Breast epithelium (tissue), 4 donors: ENCODE measurements around the gene RYR3. TPM values are rescaled to one million over a fixed set of nuclear protein-coding genes. Genes with fewer than 3 reads are reported as not detected.

Experiments
- DNase-seq, 2 donors: peaks; one replicate each; pipeline ENCODE4 v3.0.0-alpha.2; 2019; ENCODE audit warnings: low spot score in 2 of 2
- H3K27ac ChIP-seq, 2 donors: fragments of 200-600 bp; sonication (generic) in 1 of 2; one replicate each; pipeline ENCODE4 v1.5.1; 2016 to 2019; ENCODE audit warnings: mild to moderate bottlenecking in 1 of 2
- H3K27me3 ChIP-seq, 2 donors: fragments of 200-600 bp; sonication (generic) in 1 of 2; one replicate each; pipeline versions ENCODE4 v1.5.1 to v1.6.0; 2017 to 2019; ENCODE audit warnings: control low read depth in 1 of 2, mild to moderate bottlenecking in 1 of 2
- H3K36me3 ChIP-seq: fragments of 200-600 bp; one replicate; pipeline ENCODE4 v1.5.1; 2019
- H3K4me1 ChIP-seq, 2 donors: fragments of 200-600 bp; sonication (generic); one replicate each; pipeline ENCODE4 v1.5.1; 2016 to 2019; ENCODE audit warnings: control low read depth in 1 of 2
- H3K4me3 ChIP-seq, 3 donors: fragments of 200-600 bp; sonication (generic); 1 replicate in 2 of 3; 2 replicates in 1 of 3; pipeline ENCODE4 v1.5.1; 2016 to 2019; ENCODE audit warnings: mild to moderate bottlenecking in 3 of 3, moderate library complexity in 2 of 3
- H3K9me3 ChIP-seq, 2 donors: fragments of 200-600 bp; sonication (generic) in 1 of 2; one replicate each; pipeline ENCODE4 v1.5.1; 2016 to 2019; ENCODE audit warnings: control low read depth in 1 of 2
- CTCF ChIP-seq, 3 donors: fragments of 450-650 bp; IDR thresholded peaks; one replicate each; pipeline ENCODE4 v1.5.1; 2016 to 2017; ENCODE audit warnings: antibody characterized with exemption in 3 of 3, mild to moderate bottlenecking in 3 of 3, moderate library complexity in 3 of 3
- POLR2A ChIP-seq: fragments of 450-650 bp; IDR thresholded peaks from one replicate; pipeline ENCODE4 v1.6.1; 2016; ENCODE audit warnings: antibody characterized with exemption, mild to moderate bottlenecking, moderate library complexity
- POLR2AphosphoS5 ChIP-seq, 3 donors: sonication (generic); formaldehyde crosslinking; IDR thresholded peaks; one replicate each; pipeline ENCODE4 v1.6.1; 2017; ENCODE audit warnings: antibody characterized with exemption in 3 of 3
- intact Hi-C: fragments of 100-400 bp; cut with DNase I; formaldehyde crosslinking; loops from one replicate; pipeline ENCODE4 v1.15.1; 2023; ENCODE audit warnings: low total_unique reads
- total RNA-seq, 3 donors: library from RNA; depleted of rRNA; stranded (reverse); fragments of >200 nt; gene quantifications; one replicate each; pipeline ENCODE4 v1.1.0, GENCODE V29; 2016

Gene RYR3
- total RNA-seq, 3 donors from 2014 or later = 1.8 to 4.2 (median 2.6) TPM

- Histone ChIP-seq H3K36me3 (no peaks in the 10 kb centered on the region), H3K4me3 (no peak overlapping the region)
- TF ChIP-seq POLR2A (no peak), POLR2AphosphoS5 (IDR thresholded peaks at IDR 0.05) (no peak), CTCF (IDR thresholded peaks at IDR 0.05) (no peak)
Observed at GRCh38 chr15:33649217-33649933, 338.6 kb downstream of the RYR3 start.

GRCh38 chr15:33654860-33655259, 344.1 kb downstream of the RYR3 start:
- TF ChIP-seq POLR2A (no peak), CTCF (IDR thresholded peaks at IDR 0.05) (no peak), POLR2AphosphoS5 (IDR thresholded peaks at IDR 0.05) (no peak)
- DNase-seq = no peak
- no peaks in the 10 kb centered on the region for H3K4me1 ChIP-seq
- H3K27me3 ChIP-seq = no peaks in the 10 kb centered on the region
- intact Hi-C loops = no loop called here
- H3K4me3 ChIP-seq = no peak overlapping the region
- H3K27ac ChIP-seq = no peak overlapping the region
- peaks cover 0 to 3% of the 10 kb centered on the region in 2 donors for H3K9me3 ChIP-seq
- H3K36me3 ChIP-seq = no peaks in the 10 kb centered on the region

More at GRCh38 chr15:33649217-33649933, 338.6 kb downstream of the RYR3 start:
- Histone ChIP-seq H3K27me3 (no peaks in the 10 kb centered on the region), H3K9me3 (no peaks in the 10 kb centered on the region), H3K4me1 (no peaks in the 10 kb centered on the region), H3K27ac (no peak overlapping the region)
- intact Hi-C loops = no loop called here
- no peak for DNase-seq

- Histone ChIP-seq H3K27ac (no peak overlapping the region), H3K4me3 (no peak overlapping the region), H3K4me1 (no peaks in the 10 kb centered on the region), H3K9me3 (peaks cover 0 to 3% of the 10 kb centered on the region in 2 donors), H3K36me3 (no peaks in the 10 kb centered on the region), H3K27me3 (no peaks in the 10 kb centered on the region)
- intact Hi-C loops = no loop called here
- TF ChIP-seq POLR2A (no peak), POLR2AphosphoS5 (IDR thresholded peaks at IDR 0.05) (no peak), CTCF (IDR thresholded peaks at IDR 0.05) (no peak)
- DNase-seq = no peak
Observed at GRCh38 chr15:33655488-33655887, 344.7 kb downstream of the RYR3 start.

- Histone ChIP-seq H3K27me3 (no peaks in the 10 kb centered on the region), H3K9me3 (peaks cover 0 to 3% of the 10 kb centered on the region in 2 donors), H3K27ac (no peak overlapping the region), H3K4me3 (no peak overlapping the region), H3K4me1 (no peaks in the 10 kb centered on the region), H3K36me3 (no peaks in the 10 kb centered on the region)
- DNase-seq = no peak
- intact Hi-C loops = no loop called here
- TF ChIP-seq POLR2A = no peak
Observed at GRCh38 chr15:33656168-33656567, 345.4 kb downstream of the RYR3 start.

- no peaks in the 10 kb centered on the region for H3K36me3 ChIP-seq
- no peaks in the 10 kb centered on the region for H3K27me3 ChIP-seq
- H3K9me3 ChIP-seq = peaks cover 0 to 3% of the 10 kb centered on the region in 2 donors
- no peak overlapping the region for H3K4me3 ChIP-seq
- no peak for DNase-seq
- intact Hi-C loops = no loop called here
- TF ChIP-seq CTCF (IDR thresholded peaks at IDR 0.05) (no peak), POLR2A (no peak), POLR2AphosphoS5 (IDR thresholded peaks at IDR 0.05) (no peak)
- no peaks in the 10 kb centered on the region for H3K4me1 ChIP-seq
- H3K27ac ChIP-seq = no peak overlapping the region
Observed at GRCh38 chr15:33660151-33660550, 349.4 kb downstream of the RYR3 start.
